Mesothelial cell of epicardium (in vitro differentiated cells): ENCODE data around the gene CLEC19A. TPM values are rescaled to one million over a fixed set of nuclear protein-coding genes. Genes with fewer than 3 reads are reported as not detected.

Source experiments
- DNase-seq, 2 experiments: peaks; one replicate each; pipeline ENCODE4 v3.0.0; 2021; ENCODE audit warnings: low spot score in 2 of 2; ENCODE audit not compliant: unreplicated experiment in 2 of 2
- H3K27ac Mint-ChIP-seq: 2 replicates; pipeline ENCODE4 v1.8.0; 2021; ENCODE audit warnings: mixed read lengths
- H3K27me3 Mint-ChIP-seq: 2 replicates; pipeline ENCODE4 v1.8.0; 2021; ENCODE audit warnings: low read depth, mixed read lengths
- H3K36me3 Mint-ChIP-seq: 2 replicates; pipeline ENCODE4 v1.8.0; 2021; ENCODE audit warnings: mixed read lengths
- H3K4me1 Mint-ChIP-seq: 2 replicates; pipeline ENCODE4 v1.8.0; 2021; ENCODE audit warnings: mixed read lengths
- H3K4me3 Mint-ChIP-seq: 2 replicates; pipeline ENCODE4 v1.8.0; 2021; ENCODE audit warnings: mild to moderate bottlenecking, moderate library complexity, mixed read lengths
- H3K9me3 Mint-ChIP-seq: 2 replicates; pipeline ENCODE4 v1.8.0; 2021; ENCODE audit warnings: mixed read lengths
- CTCF ChIP-seq: fragments of 200-600 bp; sonication (generic); IDR thresholded peaks from one replicate; pipeline ENCODE4 v1.5.0; 2021; ENCODE audit warnings: antibody characterized with exemption; ENCODE audit not compliant: unreplicated experiment
- total RNA-seq: library from RNA; stranded (reverse); gene quantifications from 3 replicates; pipeline ENCODE4 v1.2.1, GENCODE V29; 2021

The CLEC19A gene
- total RNA-seq, 1 donor from 2014 or later: not detected

- Mint-ChIP-seq H3K36me3 (no peaks in the 10 kb centered on the region), H3K4me3 (no peak overlapping the region), H3K27me3 (peaks cover 3% of the 10 kb centered on the region), H3K9me3 (peaks cover 21% of the 10 kb centered on the region), H3K4me1 (no peaks in the 10 kb centered on the region), H3K27ac (no peak overlapping the region)
- no peak for TF ChIP-seq CTCF
- no peak for DNase-seq
Measured at GRCh38 chr16:19331794-19332193, 46.3 kb downstream of the CLEC19A start.

GRCh38 chr16:19338335-19338734 lies 52.8 kb downstream of the CLEC19A start:
- H3K27ac Mint-ChIP-seq: no peak overlapping the region
- H3K36me3 Mint-ChIP-seq: no peaks in the 10 kb centered on the region
- H3K27me3 Mint-ChIP-seq: peaks cover 3% of the 10 kb centered on the region
- peaks cover 6% of the 10 kb centered on the region for H3K9me3 Mint-ChIP-seq
- no peak for DNase-seq
- TF ChIP-seq CTCF: no peak
- H3K4me1 Mint-ChIP-seq: no peaks in the 10 kb centered on the region
- no peak overlapping the region for H3K4me3 Mint-ChIP-seq

- Mint-ChIP-seq H3K27ac (no peak overlapping the region), H3K4me1 (peaks cover 8% of the 10 kb centered on the region), H3K27me3 (peaks cover 7% of the 10 kb centered on the region), H3K36me3 (no peaks in the 10 kb centered on the region), H3K4me3 (no peak overlapping the region), H3K9me3 (peaks cover 6% of the 10 kb centered on the region)
- no peak for TF ChIP-seq CTCF
- DNase-seq: no peak
Measured at GRCh38 chr16:19344224-19344801, 58.8 kb downstream of the CLEC19A start.

- Mint-ChIP-seq H3K4me3 (no peak overlapping the region), H3K36me3 (no peaks in the 10 kb centered on the region), H3K27me3 (peaks cover 7% of the 10 kb centered on the region), H3K9me3 (peaks cover 6% of the 10 kb centered on the region), H3K27ac (no peak overlapping the region), H3K4me1 (peaks cover 8% of the 10 kb centered on the region)
- DNase-seq: no peak
- TF ChIP-seq CTCF: no peak
Measured at GRCh38 chr16:19344980-19345379, 59.4 kb downstream of the CLEC19A start.

- H3K4me1 Mint-ChIP-seq: peaks cover 8% of the 10 kb centered on the region
- DNase-seq: no peak
- H3K9me3 Mint-ChIP-seq: peaks cover 6% of the 10 kb centered on the region
- H3K36me3 Mint-ChIP-seq: no peaks in the 10 kb centered on the region
- H3K4me3 Mint-ChIP-seq: no peak overlapping the region
- peaks cover 7% of the 10 kb centered on the region for H3K27me3 Mint-ChIP-seq
- H3K27ac Mint-ChIP-seq: no peak overlapping the region
- TF ChIP-seq CTCF: no peak
Measured at GRCh38 chr16:19346335-19346922, 60.9 kb downstream of the CLEC19A start.

- no peaks in the 10 kb centered on the region for H3K36me3 Mint-ChIP-seq
- TF ChIP-seq CTCF: no peak
- H3K4me3 Mint-ChIP-seq: no peak overlapping the region
- H3K27me3 Mint-ChIP-seq: peaks cover 7% of the 10 kb centered on the region
- H3K4me1 Mint-ChIP-seq: peaks cover 8% of the 10 kb centered on the region
- H3K9me3 Mint-ChIP-seq: peaks cover 2% of the 10 kb centered on the region
- no peak for DNase-seq
- no peak overlapping the region for H3K27ac Mint-ChIP-seq
Measured at GRCh38 chr16:19348125-19348524, 62.6 kb downstream of the CLEC19A start.
